Liver (tissue), 9 donors: ENCODE measurements around the gene C2orf74. TPM values are rescaled to one million over a fixed set of nuclear protein-coding genes. Genes with fewer than 3 reads are reported as not detected.

Experiments
- DNase-seq: peaks from one replicate; pipeline ENCODE4 v3.0.0-alpha.2; 2017; ENCODE audit warnings: low spot score
- H3K27ac ChIP-seq, 2 donors: one replicate each; pipeline ENCODE4 v1.7.0; 2013; ENCODE audit warnings: inconsistent platforms in 2 of 2, low read length in 2 of 2, control low read depth in 1 of 2, low read depth in 1 of 2, mild to moderate bottlenecking in 1 of 2
- H3K27me3 ChIP-seq, 4 donors: one replicate each; pipeline versions ENCODE4 v1.6.1 to v1.7.0; 2013; ENCODE audit warnings: low read length in 3 of 4, inconsistent platforms in 1 of 4, mild to moderate bottlenecking in 1 of 4, moderate library complexity in 1 of 4; ENCODE audit not compliant: control insufficient read depth in 4 of 4, insufficient read depth in 4 of 4
- H3K36me3 ChIP-seq, 4 donors: one replicate each; pipeline versions ENCODE4 v1.6.1 to v1.7.0; 2013; ENCODE audit warnings: low read length in 3 of 4, mild to moderate bottlenecking in 3 of 4, low read depth in 1 of 4, moderate library complexity in 1 of 4; ENCODE audit not compliant: control insufficient read depth in 4 of 4, insufficient read depth in 3 of 4
- H3K4me1 ChIP-seq, 4 donors: one replicate each; pipeline versions ENCODE4 v1.6.1 to v1.7.0; 2013; ENCODE audit warnings: low read length in 3 of 4, mild to moderate bottlenecking in 3 of 4, moderate library complexity in 1 of 4; ENCODE audit not compliant: control insufficient read depth in 4 of 4, insufficient read depth in 4 of 4
- H3K4me3 ChIP-seq, 3 donors: one replicate each; pipeline versions ENCODE4 v1.6.1 to v1.7.0; 2013; ENCODE audit warnings: low read length in 3 of 3, control low read depth in 1 of 3, low read depth in 1 of 3, mild to moderate bottlenecking in 1 of 3
- H3K9ac ChIP-seq, 2 donors: one replicate each; pipeline ENCODE4 v1.7.0; 2013; ENCODE audit warnings: low read length in 2 of 2, mild to moderate bottlenecking in 2 of 2, moderate library complexity in 2 of 2, control low read depth in 1 of 2, low read depth in 1 of 2
- H3K9me3 ChIP-seq, 4 donors: one replicate each; pipeline versions ENCODE4 v1.6.1 to v1.7.0; 2013; ENCODE audit warnings: low read length in 3 of 4; ENCODE audit not compliant: control insufficient read depth in 4 of 4
- ATF3 ChIP-seq: IDR thresholded peaks from 2 replicates; pipeline ENCODE4 v1.6.1; 2016; ENCODE audit warnings: antibody characterized with exemption
- CTCF ChIP-seq: fragments of 150-350 bp; IDR thresholded peaks from 2 replicates; pipeline ENCODE4 v1.5.1; 2017; ENCODE audit warnings: improper control_type of control experiment, low read depth, low read length; ENCODE audit not compliant: missing input control
- EGR1 ChIP-seq, 2 donors: IDR thresholded peaks; 2 replicates each; pipeline ENCODE4 v1.6.1; 2016 to 2018; ENCODE audit warnings: antibody characterized with exemption in 2 of 2, low read depth in 2 of 2
- FOXA1 ChIP-seq: IDR thresholded peaks from 2 replicates; pipeline ENCODE4 v1.6.1; 2016; ENCODE audit warnings: antibody characterized with exemption
- FOXA2 ChIP-seq: IDR thresholded peaks from 2 replicates; pipeline ENCODE4 v1.6.1; 2016; ENCODE audit warnings: antibody characterized with exemption
- GABPA ChIP-seq, 2 donors: IDR thresholded peaks in 1 of 2; conservative IDR thresholded peaks in 1 of 2; 2 replicates each; pipeline ENCODE4 v1.6.1; 2016; ENCODE audit warnings: antibody characterized with exemption in 2 of 2, mild to moderate bottlenecking in 1 of 2, moderate library complexity in 1 of 2
- HNF4A ChIP-seq, 2 donors: conservative IDR thresholded peaks; 2 replicates each; pipeline ENCODE4 v1.6.1; 2016; ENCODE audit warnings: antibody characterized with exemption in 2 of 2, mild to moderate bottlenecking in 2 of 2
- HNF4G ChIP-seq: IDR thresholded peaks from 2 replicates; pipeline ENCODE4 v1.6.1; 2016; ENCODE audit warnings: antibody characterized with exemption
- JUND ChIP-seq, 2 donors: IDR thresholded peaks; 2 replicates each; pipeline ENCODE4 v1.6.1; 2016; ENCODE audit warnings: antibody characterized with exemption in 2 of 2
- RAD21 ChIP-seq, 2 donors: IDR thresholded peaks; 2 replicates each; pipeline ENCODE4 v1.6.1; 2016; ENCODE audit warnings: antibody characterized with exemption in 2 of 2, mild to moderate bottlenecking in 2 of 2
- RXRA ChIP-seq, 2 donors: IDR thresholded peaks; 2 replicates each; pipeline ENCODE4 v1.6.1; 2017 to 2018; ENCODE audit warnings: antibody characterized with exemption in 2 of 2, mild to moderate bottlenecking in 1 of 2
- SP1 ChIP-seq: IDR thresholded peaks from 2 replicates; pipeline ENCODE4 v1.6.1; 2018; ENCODE audit warnings: antibody characterized with exemption, mild to moderate bottlenecking
- YY1 ChIP-seq: IDR thresholded peaks from 2 replicates; pipeline ENCODE4 v1.6.1; 2016; ENCODE audit warnings: antibody characterized with exemption, mild to moderate bottlenecking
- ZBTB33 ChIP-seq: IDR thresholded peaks from 2 replicates; pipeline ENCODE4 v1.6.1; 2016; ENCODE audit warnings: antibody characterized with exemption
- WGBS: extraction: QIAGEN DNeasy Blood & Tissue Kit; methylation state at CpG from one replicate; pipeline ENCODE4 v1.1.7; 2013; 5-methylcytosine and 5-hydroxymethylcytosine counted together
- polyA plus RNA-seq, 2 donors: library from polyadenylated mRNA; stranded (reverse) in 1 of 2; unstranded in 1 of 2; fragments of 200-250 nt in 1 of 2; fragments of >200 nt in 1 of 2; fragmentation: Nextera tagmentation in 1 of 2; extraction: Ambion mirVana in 1 of 2; gene quantifications; one replicate each; pipeline versions ENCODE4 v1.2.1 to v1.2.3, GENCODE V29; 2013 to 2015
- total RNA-seq, 2 donors: library from RNA; depleted of rRNA; stranded (reverse); fragments of >200 nt; gene quantifications; one replicate each; pipeline ENCODE4 v1.2.3, GENCODE V29; 2014
- TF ChIP-seq, protein P1 (sequence below): IDR thresholded peaks from 2 replicates; pipeline ENCODE4 v1.6.1; 2016; ENCODE audit warnings: antibody characterized with exemption
- donor health status: healthy.
- donor health status: healthy.
- donor health status: healthy.
- donor health status: healthy.
- donor health status: healthy.

Gene C2orf74
- total and polyA plus RNA-seq, 4 donors = 3.5 to 23.3 (median 5.6) TPM

DNA sequence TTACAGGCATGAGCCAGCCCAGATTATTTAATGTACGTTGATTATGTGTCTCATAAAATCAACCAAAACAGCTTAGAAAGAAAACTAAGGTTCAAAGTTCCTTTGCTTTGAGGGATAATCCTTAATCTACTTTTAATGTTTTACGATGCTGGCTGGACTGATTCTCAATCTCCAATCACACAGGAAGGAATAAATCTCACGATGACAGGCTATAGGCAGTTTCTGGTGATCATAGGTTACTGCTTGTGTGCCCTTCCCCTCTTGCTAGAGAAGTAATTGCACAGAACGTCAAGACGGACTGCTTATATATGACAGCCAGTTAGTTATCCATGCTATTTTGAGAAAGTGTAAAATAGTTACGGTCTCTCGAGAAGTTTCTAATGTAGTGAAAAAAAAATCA lies 43.1 kb downstream of the C2orf74 start:
- no peak for DNase-seq
- Histone ChIP-seq H3K4me1 (peaks cover 0 to 1% (median 0%) of the 10 kb centered on the region in 4 donors), H3K4me3 (no peak overlapping the region), H3K9me3 (no peaks in the 10 kb centered on the region), H3K27ac (no peak overlapping the region), H3K36me3 (peaks cover 6 to 71% (median 45%) of the 10 kb centered on the region in 4 donors), H3K9ac (no peak overlapping the region), H3K27me3 (no peaks in the 10 kb centered on the region)
- TF ChIP-seq RXRA (IDR thresholded peaks at IDR 0.05) = no peak
- 91% methylated on average over 7 of the region's 7 CpGs for WGBS

- H3K36me3 ChIP-seq = peaks cover 4 to 47% (median 37%) of the 10 kb centered on the region in 4 donors
- H3K4me3 ChIP-seq = no peak overlapping the region
- no peaks in the 10 kb centered on the region for H3K27me3 ChIP-seq
- H3K4me1 ChIP-seq = peaks cover 0 to 1% (median 0%) of the 10 kb centered on the region in 4 donors
- no peak for DNase-seq
- TF ChIP-seq RAD21 (IDR thresholded peaks at IDR 0.05) (peak in 1 of 2 donors; percentile 18), FOXA1 (no peak), HNF4A (conservative IDR thresholded peaks at IDR 0.05) (peak in 1 of 2 donors; percentile 13), JUND (IDR thresholded peaks at IDR 0.05) (peak; percentile 59 to 63), ATF3 (peak; percentile 51)
- H3K9ac ChIP-seq = no peak overlapping the region
- H3K9me3 ChIP-seq = no peaks in the 10 kb centered on the region
- 90% methylated on average over 5 of the region's 5 CpGs for WGBS
- peak overlapping the region; percentile 37 to 51 for H3K27ac ChIP-seq
Observed at GRCh38 chr2:61210332-61210981, 48.5 kb downstream of the C2orf74 start.

- Histone ChIP-seq H3K4me3 (no peak overlapping the region), H3K9ac (no peak overlapping the region), H3K4me1 (peaks cover 0 to 1% (median 0%) of the 10 kb centered on the region in 4 donors), H3K27me3 (no peaks in the 10 kb centered on the region), H3K36me3 (peaks cover 1 to 22% (median 15%) of the 10 kb centered on the region in 4 donors), H3K9me3 (no peaks in the 10 kb centered on the region), H3K27ac (no peak overlapping the region)
- no peak for DNase-seq
- TF ChIP-seq RAD21 (IDR thresholded peaks at IDR 0.05) (no peak), GABPA (IDR thresholded peaks at IDR 0.05 in 1 of 2, conservative IDR thresholded peaks at IDR 0.05 in 1 of 2) (no peak), EGR1 (IDR thresholded peaks at IDR 0.05; ENCODE audit: low read depth in 2 of 2) (no peak), YY1 (no peak), RXRA (IDR thresholded peaks at IDR 0.05) (no peak), ZBTB33 (no peak), SP1 (no peak), CTCF (no peak), FOXA1 (no peak), JUND (IDR thresholded peaks at IDR 0.05) (no peak), FOXA2 (no peak), HNF4G (no peak)
- TF ChIP-seq, protein P1, sequence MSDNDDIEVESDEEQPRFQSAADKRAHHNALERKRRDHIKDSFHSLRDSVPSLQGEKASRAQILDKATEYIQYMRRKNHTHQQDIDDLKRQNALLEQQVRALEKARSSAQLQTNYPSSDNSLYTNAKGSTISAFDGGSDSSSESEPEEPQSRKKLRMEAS = no peak
- 96% methylated on average over 4 of the region's 4 CpGs for WGBS
Observed at GRCh38 chr2:61214171-61214570, 52.2 kb downstream of the C2orf74 start.

Other genes with a start within 250 kb of the C2orf74 start
- gene PEX13, start 144.5 kb upstream of the C2orf74 start, total RNA-seq = 10 to 100 TPM; 25.1 to 42.8 TPM
- gene PEX13, start 144.5 kb upstream of the C2orf74 start, polyA plus RNA-seq = 10 to 100 TPM; 10.6 to 17.9 TPM
- 10 to 100 TPM in 1 of 2 donors, 1 to 10 TPM in 1; 5.9 to 19.6 TPM for gene PUS10, start 143.9 kb upstream of the C2orf74 start, total RNA-seq
- 1 to 10 TPM; 4.3 to 6.8 TPM for gene PUS10, start 143.9 kb upstream of the C2orf74 start, polyA plus RNA-seq
- gene SANBR, start 96.3 kb upstream of the C2orf74 start, total RNA-seq = 1 to 10 TPM; 3.1 to 6.2 TPM
- gene SANBR, start 96.3 kb upstream of the C2orf74 start, polyA plus RNA-seq = 1 to 10 TPM in 1 of 2 donors, under 1 TPM in 1; 0.59 to 1.2 TPM